ENCODE results near the gene JPT1.
"Not testable (repeated sequence)": the region's sequence is repeated elsewhere in the genome, so short reads cannot be mapped to it uniquely, and the experiment has no call there.

The JPT1 gene

GRCh38 chr17:75154195-75155106 lies at the start of gene JPT1:
JPT1 (minus strand) TSS chr17:75154512; CDS start chr17:75154397, 115 bp downstream.
- peak; percentile 94 to 95 for DNase-seq (ENCODE audit: low read depth in 2 of 2)

- no peak for DNase-seq (ENCODE audit: low read depth in 2 of 2)
Observed at GRCh38 chr17:75199886-75200618, 45.7 kb upstream of the JPT1 start.

GRCh38 chr17:75194879-75195278 lies 40.6 kb upstream of the JPT1 start:
- no peak for DNase-seq (ENCODE audit: low read depth in 2 of 2)

GRCh38 chr17:75191584-75191983 lies 37.3 kb upstream of the JPT1 start:
- DNase-seq (ENCODE audit: low read depth in 2 of 2), result no peak

GRCh38 chr17:75188614-75189013 lies 34.3 kb upstream of the JPT1 start:
- no peak for DNase-seq (ENCODE audit: low read depth in 2 of 2)

GRCh38 chr17:75183999-75184884 lies 29.9 kb upstream of the JPT1 start:
- no peak for DNase-seq (ENCODE audit: low read depth in 2 of 2)

- peak; percentile 90 to 93 for DNase-seq (ENCODE audit: low read depth in 2 of 2)
Observed at GRCh38 chr17:75182569-75183436, 28.5 kb upstream of the JPT1 start, which contains the start of gene SUMO2. SUMO2 (minus strand) TSS chr17:75182959; CDS start chr17:75182834, 125 bp downstream.

GRCh38 chr17:75182319-75182568 lies 27.9 kb upstream of the JPT1 start:
- DNase-seq (ENCODE audit: low read depth in 2 of 2), result no peak

- DNase-seq (ENCODE audit: low read depth in 2 of 2), result peak in 1 of 2 donors; percentile 16
Observed at GRCh38 chr17:75181608-75182318, 27.5 kb upstream of the JPT1 start.

GRCh38 chr17:75181110-75181509 lies 26.8 kb upstream of the JPT1 start:
- DNase-seq (ENCODE audit: low read depth in 2 of 2), result no peak

GRCh38 chr17:75178453-75178852 lies 24.1 kb upstream of the JPT1 start:
- DNase-seq (ENCODE audit: low read depth in 2 of 2), result no peak

- DNase-seq (ENCODE audit: low read depth in 2 of 2), result no peak
Observed at GRCh38 chr17:75176625-75177024, 22.3 kb upstream of the JPT1 start.

- DNase-seq (ENCODE audit: low read depth in 2 of 2), result no peak
Observed at GRCh38 chr17:75174996-75175395, 20.7 kb upstream of the JPT1 start.

GRCh38 chr17:75173526-75173925 lies 19.2 kb upstream of the JPT1 start:
- DNase-seq (ENCODE audit: low read depth in 2 of 2), result no peak

GRCh38 chr17:75168998-75169397 lies 14.7 kb upstream of the JPT1 start:
- DNase-seq (ENCODE audit: low read depth in 2 of 2), result no peak

GRCh38 chr17:75164606-75165005 lies 10.3 kb upstream of the JPT1 start:
- not testable (repeated sequence) for DNase-seq (ENCODE audit: low read depth in 2 of 2)

GRCh38 chr17:75163074-75163473 lies 8.8 kb upstream of the JPT1 start:
- DNase-seq (ENCODE audit: low read depth in 2 of 2), result no peak

GRCh38 chr17:75160211-75160610 lies 5.9 kb upstream of the JPT1 start:
- DNase-seq (ENCODE audit: low read depth in 2 of 2), result no peak

GRCh38 chr17:75159196-75160031 lies 5.1 kb upstream of the JPT1 start:
- DNase-seq (ENCODE audit: low read depth in 2 of 2), result no peak
